Measurements from ENCODE around the gene MIPOL1. TPM values are rescaled to one million over a fixed set of nuclear protein-coding genes. Genes with fewer than 3 reads are reported as not detected.

The MIPOL1 gene
- total and polyA plus RNA-seq, 2 of the 13 experiments (the other 11 are each of a cell fraction or from before 2014, with no cell fraction given) = 8.6 to 34.2 TPM

- no peak for TF ChIP-seq ZNF407 (CRISPR knock-in tag; IDR thresholded peaks at IDR 0.05; ENCODE audit: not compliant biosample characterization)
- no peak for TF ChIP-seq MXD1 (CRISPR knock-in tag; IDR thresholded peaks at IDR 0.05)
- TF ChIP-seq ZUFSP (CRISPR knock-in tag; IDR thresholded peaks at IDR 0.05; ENCODE audit: borderline replicate concordance) = no peak
- TF ChIP-seq PHF21A (CRISPR knock-in tag; IDR thresholded peaks at IDR 0.05) = no peak
- no peak for TF ChIP-seq U2AF1 (optimal IDR thresholded peaks at IDR 0.05; ENCODE audit: low read depth, low read length)
- TF ChIP-seq PATZ1 (CRISPR knock-in tag; IDR thresholded peaks at IDR 0.05) = no peak
- TF ChIP-seq KMT2B (CRISPR knock-in tag; IDR thresholded peaks at IDR 0.05) = no peak
- peak; percentile 83; the same call in 1 of the 2 replicates for TF ChIP-seq ZNF878 (CRISPR knock-in tag; IDR thresholded peaks at IDR 0.05)
- no peak for TF ChIP-seq ZNF143 (CRISPR knock-in tag; IDR thresholded peaks at IDR 0.05)
- TF ChIP-seq ZNF331 (CRISPR knock-in tag; IDR thresholded peaks at IDR 0.05) = no peak
- TF ChIP-seq ZNF678 (CRISPR knock-in tag; IDR thresholded peaks at IDR 0.05) = no peak
- no peak for TF ChIP-seq ZNF800 (CRISPR knock-in tag; IDR thresholded peaks at IDR 0.05)
- no peak for TF ChIP-seq MLX (CRISPR knock-in tag; IDR thresholded peaks at IDR 0.05)
Measured at GRCh38 chr14:37593511-37594237, 395.9 kb downstream of the MIPOL1 start (continued).
